Measurements from ENCODE around the gene AQP1.

DNA sequence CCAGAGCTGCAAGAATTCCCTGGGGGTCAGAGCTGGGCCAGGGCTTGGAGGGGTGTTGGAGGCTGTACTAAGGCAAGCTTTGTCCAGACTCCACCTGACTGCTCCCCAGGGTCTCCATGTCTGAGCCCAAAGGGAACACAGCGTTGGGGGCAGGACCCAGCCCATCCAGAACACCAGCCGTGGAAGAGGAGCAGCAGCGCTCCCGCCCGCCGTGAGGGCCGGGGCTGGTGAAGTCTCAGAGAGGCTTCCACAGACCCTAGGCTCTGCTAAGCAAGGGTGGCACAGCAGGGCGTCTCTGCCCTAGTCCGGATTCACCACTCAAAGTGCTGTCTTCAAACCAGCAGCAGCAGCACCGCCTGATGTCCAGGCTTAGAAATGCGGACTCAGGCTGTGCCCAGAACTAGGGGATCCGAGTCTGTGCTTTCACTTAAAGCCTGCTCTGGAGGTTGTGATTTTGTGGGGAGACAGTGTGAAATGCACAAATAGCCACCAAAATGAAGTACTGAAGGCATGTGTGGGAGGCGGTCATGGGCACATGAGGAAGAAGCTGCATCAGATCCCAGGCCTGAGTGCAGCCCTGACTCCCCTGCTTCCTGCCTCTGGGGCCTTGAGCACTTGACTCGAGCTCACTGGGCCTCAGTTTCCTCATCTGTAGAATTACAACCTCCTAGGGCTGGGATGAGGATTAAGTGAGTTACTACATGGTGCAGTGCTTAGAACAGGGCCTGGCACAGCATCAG is 16.6 kb upstream of the AQP1 start:
- TF ChIP-seq EZH2 (IDR thresholded peaks at IDR 0.05; ENCODE audit: borderline replicate concordance, insufficient read depth, low read length, poor library complexity, severe bottlenecking) (no peak), EP300 (conservative IDR thresholded peaks at IDR 0.05; ENCODE audit: poor library complexity, severe bottlenecking) (no peak)
- TF ChIP-seq, protein P1, sequence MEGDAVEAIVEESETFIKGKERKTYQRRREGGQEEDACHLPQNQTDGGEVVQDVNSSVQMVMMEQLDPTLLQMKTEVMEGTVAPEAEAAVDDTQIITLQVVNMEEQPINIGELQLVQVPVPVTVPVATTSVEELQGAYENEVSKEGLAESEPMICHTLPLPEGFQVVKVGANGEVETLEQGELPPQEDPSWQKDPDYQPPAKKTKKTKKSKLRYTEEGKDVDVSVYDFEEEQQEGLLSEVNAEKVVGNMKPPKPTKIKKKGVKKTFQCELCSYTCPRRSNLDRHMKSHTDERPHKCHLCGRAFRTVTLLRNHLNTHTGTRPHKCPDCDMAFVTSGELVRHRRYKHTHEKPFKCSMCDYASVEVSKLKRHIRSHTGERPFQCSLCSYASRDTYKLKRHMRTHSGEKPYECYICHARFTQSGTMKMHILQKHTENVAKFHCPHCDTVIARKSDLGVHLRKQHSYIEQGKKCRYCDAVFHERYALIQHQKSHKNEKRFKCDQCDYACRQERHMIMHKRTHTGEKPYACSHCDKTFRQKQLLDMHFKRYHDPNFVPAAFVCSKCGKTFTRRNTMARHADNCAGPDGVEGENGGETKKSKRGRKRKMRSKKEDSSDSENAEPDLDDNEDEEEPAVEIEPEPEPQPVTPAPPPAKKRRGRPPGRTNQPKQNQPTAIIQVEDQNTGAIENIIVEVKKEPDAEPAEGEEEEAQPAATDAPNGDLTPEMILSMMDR (IDR thresholded peaks at IDR 0.05; ENCODE audit: poor library complexity, severe bottlenecking), result no peak
